SU-DHL-6 (cell line): Measurements from ENCODE around the gene YLPM1.

ENCODE experiments used
- H2AFZ ChIP-seq: fragments of 200-600 bp; sonication (generic); 2 replicates; pipeline ENCODE4 v1.6.1; 2014; ENCODE audit warnings: low read depth, mild to moderate bottlenecking, moderate library complexity, mixed read lengths, antibody characterized with exemption, low read length; ENCODE audit not compliant: severe bottlenecking
- H3F3A ChIP-seq: fragments of 200-600 bp; shearing (Covaris generic); 2 replicates; pipeline ENCODE4 v1.6.0; 2016; ENCODE audit warnings: antibody characterized with exemption, mild to moderate bottlenecking; ENCODE audit not compliant: insufficient read depth
- H3K27ac ChIP-seq: fragments of 200-600 bp; sonication (generic); 2 replicates; pipeline ENCODE4 v1.5.1; 2016; ENCODE audit warnings: low read depth, mild to moderate bottlenecking, low read length, moderate library complexity, mixed read lengths
- H3K27me3 ChIP-seq: fragments of 200-600 bp; sonication (generic), shearing (Covaris generic); 2 replicates; pipeline ENCODE4 v1.6.0; 2014; ENCODE audit warnings: mild to moderate bottlenecking, low read length
- H3K36me3 ChIP-seq: fragments of 200-600 bp; sonication (generic); 2 replicates; pipeline ENCODE4 v1.6.1; 2014; ENCODE audit warnings: mild to moderate bottlenecking, low read length, mixed read lengths
- H3K4me2 ChIP-seq: fragments of 300-600, 200-600 bp; shearing (Covaris generic), sonication (generic); 2 replicates; pipeline ENCODE4 v1.6.0; 2014; ENCODE audit warnings: low read length, low read depth, mild to moderate bottlenecking; ENCODE audit not compliant: poor library complexity, severe bottlenecking
- H3K4me3 ChIP-seq: fragments of 200-600 bp; sonication (generic); 2 replicates; pipeline ENCODE4 v1.5.1; 2014; ENCODE audit warnings: antibody characterized with exemption, low read length, mild to moderate bottlenecking, mixed read lengths; ENCODE audit not compliant: insufficient read depth, poor library complexity, severe bottlenecking
- H3K79me2 ChIP-seq: fragments of 200-600 bp; sonication (generic); 2 replicates; pipeline ENCODE4 v1.6.1; 2014; ENCODE audit warnings: mild to moderate bottlenecking, low read length, moderate library complexity; ENCODE audit not compliant: insufficient read depth
- H3K9ac ChIP-seq: fragments of 200-600 bp; sonication (generic); 2 replicates; pipeline ENCODE4 v1.7.0; 2014; ENCODE audit warnings: mild to moderate bottlenecking, low read length
- H3K9me2 ChIP-seq: fragments of 200-600 bp; sonication (generic); replicated peaks from 2 replicates; pipeline ENCODE4 v1.6.1; 2014; ENCODE audit warnings: low read length; ENCODE audit not compliant: insufficient read depth
- H3K9me3 ChIP-seq: fragments of 200-600 bp; sonication (generic); 2 replicates; pipeline ENCODE4 v1.6.1; 2014; ENCODE audit warnings: low read length, mixed read lengths; ENCODE audit not compliant: insufficient read depth
- H4K20me1 ChIP-seq: fragments of 200-600 bp; sonication (generic); 2 replicates; pipeline ENCODE4 v1.6.1; 2014; ENCODE audit warnings: low read depth, mild to moderate bottlenecking, antibody characterized with exemption, low read length, moderate library complexity, mixed read lengths
- EZH2phosphoT487 ChIP-seq: fragments of 200-600 bp; sonication (generic), shearing (Covaris generic); conservative IDR thresholded peaks from 2 replicates; pipeline ENCODE4 v1.6.1; 2018; ENCODE audit warnings: mild to moderate bottlenecking, antibody characterized with exemption, low read length, moderate library complexity, mixed read lengths
- TF ChIP-seq, protein P1 (sequence below): fragments of 200-600 bp; sonication (generic); IDR thresholded peaks from one replicate; pipeline ENCODE4 v1.5.1; 2017; ENCODE audit warnings: antibody characterized with exemption, mild to moderate bottlenecking, low read length, moderate library complexity; ENCODE audit not compliant: insufficient read depth, poor library complexity, severe bottlenecking

Gene YLPM1

DNA sequence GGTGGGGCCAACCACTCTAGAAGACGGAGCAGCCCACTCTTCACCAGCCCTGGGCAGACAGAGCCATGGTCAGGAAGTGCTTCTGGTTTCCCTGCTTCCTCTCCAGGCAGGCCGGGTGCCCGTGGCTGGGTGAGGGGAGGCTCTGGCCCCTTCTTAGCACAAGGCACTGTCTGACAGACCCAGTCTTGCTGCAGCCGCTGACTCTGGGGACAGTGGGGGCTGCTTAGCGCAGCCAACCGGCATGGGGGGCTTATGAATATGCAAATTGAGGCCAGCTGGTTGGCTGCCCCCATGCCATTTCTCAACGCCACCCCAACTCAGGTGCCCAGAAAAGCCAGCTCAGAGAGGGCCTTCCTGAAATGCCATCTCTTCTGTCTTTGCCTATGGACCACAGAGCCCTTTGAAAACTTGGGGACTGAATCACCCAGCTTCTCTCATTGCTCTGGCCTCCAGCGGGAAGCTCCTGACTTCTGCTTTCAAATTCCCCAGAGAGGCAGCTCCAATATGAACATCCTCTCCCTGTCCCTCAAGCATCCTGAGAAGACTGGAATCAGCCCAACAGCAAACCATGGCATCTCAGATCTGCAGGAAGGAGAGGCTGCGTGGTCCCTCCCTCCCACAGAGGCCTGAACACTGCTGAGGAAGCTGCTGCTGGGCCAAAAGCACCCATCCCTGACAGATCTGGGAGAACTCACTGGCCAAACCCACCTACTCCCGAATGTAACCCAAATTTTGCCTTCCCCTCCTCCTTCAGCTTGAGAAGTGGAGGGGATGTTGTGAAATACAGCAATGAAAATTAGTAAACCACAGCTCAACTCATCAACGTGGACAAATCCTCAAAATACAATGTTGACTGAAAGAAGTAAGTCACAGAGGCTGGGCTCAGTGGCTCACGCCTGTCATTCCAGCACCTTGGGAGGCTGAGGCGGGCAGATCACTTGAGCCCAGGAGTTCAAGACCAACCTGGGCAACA is 113.1 kb downstream of the YLPM1 start, which contains the start of gene PROX2:
Gene PROX2 (minus strand): TSS at position 205 of the 973 bp plus-strand sequence. CDS start 12,311 bp downstream, outside the sequence.
- no peaks in the 10 kb centered on the region for H3K36me3 ChIP-seq
- H2AFZ ChIP-seq = no peak within 1 kb of the TSS
- TF ChIP-seq, protein P1, sequence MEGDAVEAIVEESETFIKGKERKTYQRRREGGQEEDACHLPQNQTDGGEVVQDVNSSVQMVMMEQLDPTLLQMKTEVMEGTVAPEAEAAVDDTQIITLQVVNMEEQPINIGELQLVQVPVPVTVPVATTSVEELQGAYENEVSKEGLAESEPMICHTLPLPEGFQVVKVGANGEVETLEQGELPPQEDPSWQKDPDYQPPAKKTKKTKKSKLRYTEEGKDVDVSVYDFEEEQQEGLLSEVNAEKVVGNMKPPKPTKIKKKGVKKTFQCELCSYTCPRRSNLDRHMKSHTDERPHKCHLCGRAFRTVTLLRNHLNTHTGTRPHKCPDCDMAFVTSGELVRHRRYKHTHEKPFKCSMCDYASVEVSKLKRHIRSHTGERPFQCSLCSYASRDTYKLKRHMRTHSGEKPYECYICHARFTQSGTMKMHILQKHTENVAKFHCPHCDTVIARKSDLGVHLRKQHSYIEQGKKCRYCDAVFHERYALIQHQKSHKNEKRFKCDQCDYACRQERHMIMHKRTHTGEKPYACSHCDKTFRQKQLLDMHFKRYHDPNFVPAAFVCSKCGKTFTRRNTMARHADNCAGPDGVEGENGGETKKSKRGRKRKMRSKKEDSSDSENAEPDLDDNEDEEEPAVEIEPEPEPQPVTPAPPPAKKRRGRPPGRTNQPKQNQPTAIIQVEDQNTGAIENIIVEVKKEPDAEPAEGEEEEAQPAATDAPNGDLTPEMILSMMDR = no peak
- no peak for TF ChIP-seq EZH2phosphoT487
- no peak within 1 kb of the TSS for H3K27ac ChIP-seq
- no peaks in the 10 kb centered on the region for H3K9me2 ChIP-seq
- no peaks in the 10 kb centered on the region for H3K27me3 ChIP-seq
- no peaks in the 10 kb centered on the region for H3F3A ChIP-seq
- no peak within 1 kb of the TSS for H3K4me2 ChIP-seq
- H3K79me2 ChIP-seq = no peaks in the 10 kb centered on the region
- H3K9ac ChIP-seq = no peak within 1 kb of the TSS
- no peak within 1 kb of the TSS for H3K4me3 ChIP-seq
- no peaks in the 10 kb centered on the region for H4K20me1 ChIP-seq
- no peaks in the 10 kb centered on the region for H3K9me3 ChIP-seq

DNA sequence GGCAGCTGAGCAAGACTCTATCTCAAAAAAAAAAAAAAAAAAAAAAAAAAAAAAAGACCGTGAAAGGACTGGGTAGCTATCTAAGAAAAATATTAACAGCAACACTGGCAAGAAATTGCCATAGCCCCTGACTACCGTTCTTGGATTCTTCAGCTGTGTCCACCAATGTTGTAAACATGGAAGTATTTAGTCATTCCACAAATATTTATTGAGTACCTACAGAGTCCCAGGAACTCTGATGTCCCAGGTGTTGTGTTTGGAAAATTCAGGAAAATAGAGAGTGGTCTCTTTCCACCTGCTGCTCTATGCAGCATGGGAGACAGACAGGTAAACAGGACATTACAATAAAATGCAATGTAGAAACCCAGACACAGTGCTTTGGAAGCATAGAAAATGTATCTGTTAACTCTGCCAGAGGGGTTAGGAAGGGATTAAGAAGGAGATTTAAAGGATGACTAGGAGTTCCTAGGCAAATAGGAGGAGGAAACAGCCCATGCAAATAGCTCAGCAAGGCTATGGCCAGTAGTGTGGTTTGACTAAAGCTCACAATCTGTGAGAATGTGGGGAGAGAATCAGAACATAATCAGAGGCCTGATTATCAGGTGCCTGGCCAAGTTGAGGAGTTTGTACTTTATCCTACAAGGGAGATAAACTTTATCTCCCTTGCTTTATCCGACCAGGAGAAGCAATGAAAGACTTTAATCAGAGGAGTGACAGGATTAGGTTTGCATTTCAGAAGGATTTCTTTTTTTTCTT is 116.5 kb downstream of the YLPM1 start:
- Histone ChIP-seq H3F3A (no peaks in the 10 kb centered on the region; the same call in 1 of the 2 replicates), H4K20me1 (peaks cover 12% of the 10 kb centered on the region; the same call in 1 of the 2 replicates), H3K4me2 (no peak overlapping the region), H3K4me3 (no peak overlapping the region), H3K9me2 (no peaks in the 10 kb centered on the region), H3K79me2 (peaks cover 28% of the 10 kb centered on the region), H3K9ac (no peak overlapping the region), H2AFZ (no peak overlapping the region), H3K27ac (no peak overlapping the region), H3K27me3 (no peaks in the 10 kb centered on the region), H3K9me3 (no peaks in the 10 kb centered on the region), H3K36me3 (no peaks in the 10 kb centered on the region)
- TF ChIP-seq, protein P1 = no peak
- TF ChIP-seq EZH2phosphoT487 = no peak

DNA sequence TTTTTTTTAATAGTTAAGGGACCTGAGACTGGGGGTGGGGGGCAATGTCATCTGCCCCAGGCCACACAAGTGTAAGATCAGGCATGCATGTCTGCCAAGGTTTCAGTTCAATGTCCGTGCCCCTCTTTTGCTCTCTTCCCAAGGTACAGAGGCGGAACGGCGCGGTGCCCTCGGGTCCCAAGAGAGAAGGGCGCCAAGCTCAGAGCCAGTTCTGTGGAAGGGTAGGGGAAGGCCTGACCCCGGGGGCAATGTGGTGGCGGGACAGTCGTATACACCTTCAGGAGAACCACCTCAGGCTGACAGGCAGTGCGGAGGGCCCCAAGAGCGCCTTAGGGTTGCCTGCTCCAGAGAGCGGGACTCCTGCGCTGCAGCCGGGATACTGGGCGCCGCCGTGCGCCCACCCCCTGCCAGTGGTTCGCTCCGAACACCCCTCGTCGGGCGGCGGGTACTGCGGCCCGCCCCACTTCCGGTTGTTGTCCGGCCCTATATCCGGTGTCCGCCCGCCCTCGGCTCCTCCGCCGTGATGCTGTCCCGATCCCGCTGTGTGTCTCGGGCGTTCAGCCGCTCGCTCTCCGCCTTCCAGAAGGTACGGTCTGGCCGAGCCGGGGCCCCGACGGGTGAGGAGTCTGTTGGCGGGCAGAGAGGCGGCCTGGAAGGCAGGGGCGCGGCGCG is 118.5 kb downstream of the YLPM1 start, which contains the start of gene DLST:
Gene DLST (plus strand): TSS at position 486 of the 672 bp plus-strand sequence. CDS start 38 bp downstream, at position 524.
- TF ChIP-seq EZH2phosphoT487 = no peak
- TF ChIP-seq, protein P1 = no peak
- Histone ChIP-seq H3K4me2 (peak within 1 kb of the TSS; percentile 92), H3K9ac (peak within 1 kb of the TSS; percentile 82), H2AFZ (peak within 1 kb of the TSS; percentile 91), H3K27ac (peak within 1 kb of the TSS; percentile 64), H3K9me2 (no peaks in the 10 kb centered on the region), H4K20me1 (peaks cover 15% of the 10 kb centered on the region; the same call in 1 of the 2 replicates), H3K9me3 (no peaks in the 10 kb centered on the region), H3K4me3 (peak within 1 kb of the TSS; percentile 94), H3K36me3 (no peaks in the 10 kb centered on the region), H3F3A (no peaks in the 10 kb centered on the region; the same call in 1 of the 2 replicates), H3K27me3 (no peaks in the 10 kb centered on the region), H3K79me2 (peaks cover 48% of the 10 kb centered on the region)
